GM12878 (cell line): ENCODE measurements around the gene NCMAP. TPM values are rescaled to one million over a fixed set of nuclear protein-coding genes. Genes with fewer than 3 reads are reported as not detected.
"Not testable (repeated sequence)": the region's sequence is repeated elsewhere in the genome, so short reads cannot be mapped to it uniquely, and the experiment has no call there.

ENCODE experiments used
- ATAC-seq: fragments of 200-7000 bp; cut with Tn5 transposase; 3 replicates; pipeline ENCODE4 v1.9.1; 2020; ENCODE audit warnings: mild to moderate bottlenecking, moderate library complexity
- BruUV-seq: library from RNA; stranded (reverse); fragments of 400-500 nt; replicated peaks from 2 replicates; lab custom pipeline; 2021; lab: Mats Ljungman, UMichigan
- CTCF ChIA-PET: fragments of 300-600 bp; sonication (Branson Sonifier 250); formaldehyde crosslinking; extraction: SDS; loops from one replicate; lab custom pipeline; 2021; ENCODE audit warnings: inconsistent platforms; lab: Yijun Ruan, JAX
- POLR2A ChIA-PET: fragments of 350-600 bp; formaldehyde crosslinking; extraction: SDS; loops from one replicate; lab custom pipeline; 2021; ENCODE audit warnings: inconsistent platforms; lab: Charles Lee
- RAD21 ChIA-PET: fragments of 300-600 bp; sonication (Branson Sonifier 250); formaldehyde crosslinking; loops from one replicate; lab custom pipeline; 2023; ENCODE audit warnings: antibody characterized with exemption; ENCODE audit not compliant: unreplicated experiment; lab: Charles Lee
- SMC1A ChIA-PET: fragments of 300-600 bp; sonication (Branson Sonifier 250); formaldehyde crosslinking; loops from one replicate; lab custom pipeline; 2023; ENCODE audit not compliant: unreplicated experiment, uncharacterized antibody; lab: Charles Lee
- DNase-seq: peaks from one replicate; pipeline ENCODE4 v3.0.0-alpha.2; 2011; ENCODE audit warnings: low read depth, low spot score
- FAIRE-seq: peaks from 3 replicates; lab custom pipeline; 2011; peaks lifted over from hg19 to GRCh38; lab: Jason Lieb, UNC
- H2AFZ ChIP-seq: 2 replicates; pipeline ENCODE4 v1.6.0; 2011; ENCODE audit warnings: low read depth, low read length, control low read depth; ENCODE audit not compliant: control insufficient read depth
- H3K27ac ChIP-seq: 2 replicates; pipeline ENCODE4 v1.5.1; 2011; ENCODE audit warnings: control low read depth; ENCODE audit not compliant: control insufficient read depth, insufficient read depth
- H3K27me3 ChIP-seq, 2 experiments: replicated peaks in 1 of 2; 2 replicates each; pipeline versions ENCODE4 v1.6.0 to v1.6.1; 2011; ENCODE audit warnings: low read length in 1 of 2; ENCODE audit not compliant: control insufficient read depth in 2 of 2, insufficient read depth in 2 of 2
- H3K36me3 ChIP-seq, 2 experiments: 2 replicates each; pipeline ENCODE4 v1.5.1; 2011; ENCODE audit warnings: low read length in 1 of 2; ENCODE audit not compliant: control insufficient read depth in 2 of 2, insufficient read depth in 2 of 2
- H3K4me1 ChIP-seq: 2 replicates; pipeline ENCODE4 v1.6.1; 2011; ENCODE audit warnings: mild to moderate bottlenecking, low read length, moderate library complexity, mixed read lengths; ENCODE audit not compliant: control insufficient read depth, insufficient read depth
- H3K4me2 ChIP-seq: 2 replicates; pipeline ENCODE4 v1.6.0; 2011; ENCODE audit warnings: control low read depth; ENCODE audit not compliant: control insufficient read depth, insufficient read depth
- H3K4me3 ChIP-seq: fragments of 200-600 bp; sonication (generic); 2 replicates; pipeline ENCODE4 v1.5.1; 2016
- H3K79me2 ChIP-seq: 2 replicates; pipeline ENCODE4 v1.6.0; 2011; ENCODE audit warnings: low read length; ENCODE audit not compliant: control insufficient read depth, insufficient read depth
- H3K9ac ChIP-seq: 2 replicates; pipeline ENCODE4 v1.8.0; 2011; ENCODE audit warnings: low read length, control low read depth, mixed read lengths; ENCODE audit not compliant: control insufficient read depth, insufficient read depth
- H3K9me3 ChIP-seq: replicated peaks from 3 replicates; pipeline ENCODE4 v1.5.1; 2011; ENCODE audit warnings: mild to moderate bottlenecking, low read length; ENCODE audit not compliant: control insufficient read depth, insufficient read depth
- H4K20me1 ChIP-seq: 2 replicates; pipeline ENCODE4 v1.6.0; 2011; ENCODE audit not compliant: control insufficient read depth, insufficient read depth
- FOXM1 ChIP-seq: IDR thresholded peaks from 2 replicates; pipeline ENCODE4 v1.6.1; 2012; ENCODE audit warnings: low read depth, mild to moderate bottlenecking, inconsistent platforms, low read length, moderate library complexity
- WGBS: methylation state at CpG from one replicate; pipeline ENCODE4 v1.1.6; 2016; ENCODE audit warnings: low lambda C conversion rate; ENCODE audit not compliant: insufficient replicate concordance, insufficient coverage; ENCODE audit errors: missing lambda C conversion rate; 5-methylcytosine and 5-hydroxymethylcytosine counted together
- in situ Hi-C: fragments of 300-500 bp; cut with MboI; formaldehyde crosslinking; loops from 9 replicates; pipeline ENCODE4 v1.14.3; 2018; ENCODE audit warnings: mixed read lengths
- intact Hi-C: fragments of 100-400 bp; cut with micrococcal nuclease; formaldehyde crosslinking; loops from one replicate; pipeline ENCODE4 v1.14.2; 2022; ENCODE audit not compliant: unreplicated experiment
- polyA plus RNA-seq, 11 experiments: library from polyadenylated mRNA; depleted of rRNA in 4 of 11; unstranded in 6 of 11; stranded (reverse) in 5 of 11; fragments of >200 nt; fragmentation: Nextera tagmentation in 4 of 11; fragmentation: Illumina TruSeq in 1 of 11; extraction: Ambion mirVana in 4 of 11; extraction: Trizol in 1 of 11; gene quantifications; 1 replicate in 1 of 11; 2 replicates in 10 of 11; pipeline versions ENCODE4 v1.2.1 to v1.2.3, GENCODE V29; 2011 to 2016; ENCODE audit warnings: inconsistent platforms in 2 of 11, missing spikeins in 2 of 11, low read depth in 1 of 11
- total RNA-seq, 4 experiments: library from RNA; depleted of rRNA in 3 of 4; stranded (reverse); fragments of >200 nt in 3 of 4; fragmentation: Illumina TruSeq in 1 of 4; extraction: Trizol in 1 of 4; gene quantifications; 2 replicates each; pipeline versions ENCODE4 v1.2.1 to v1.2.3, GENCODE V29; 2013 to 2021
- TF ChIP-seq, protein P1 (sequence below): fragments of 450-650 bp; formaldehyde crosslinking; IDR thresholded peaks from 2 replicates; pipeline ENCODE4 v1.4.0; 2020; ENCODE audit warnings: mild to moderate bottlenecking, moderate library complexity
- TF ChIP-seq, protein P2 (sequence below): IDR thresholded peaks from 2 replicates; pipeline ENCODE4 v1.6.1; 2011; ENCODE audit warnings: borderline replicate concordance, low read depth, mild to moderate bottlenecking, moderate library complexity, low read length; ENCODE audit not compliant: insufficient read depth, poor library complexity, severe bottlenecking

Gene NCMAP
- total and polyA plus RNA-seq, 10 of the 15 experiments (the other 5 are each of a cell fraction or from before 2014, with no cell fraction given) = not detected

DNA sequence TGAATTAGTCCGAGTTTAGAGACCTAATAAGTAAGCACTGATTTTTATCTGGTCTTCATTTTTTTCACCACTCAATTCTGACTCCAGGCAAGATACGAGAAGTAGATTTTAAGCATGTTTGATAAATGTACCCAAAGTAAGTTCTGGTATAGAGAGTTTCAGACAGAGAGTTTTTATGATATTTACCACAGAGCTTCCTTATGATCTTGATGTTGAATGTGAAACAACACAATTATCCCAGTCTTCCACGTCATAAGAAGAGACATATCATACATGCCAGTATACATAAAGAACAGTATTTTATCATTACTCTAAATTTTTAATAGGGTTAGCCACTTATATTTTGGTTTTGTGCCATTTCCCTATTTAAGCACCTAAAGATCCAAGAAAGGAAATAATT, 7.8 kb upstream of the NCMAP start (continued):
- TF ChIP-seq, protein P1, sequence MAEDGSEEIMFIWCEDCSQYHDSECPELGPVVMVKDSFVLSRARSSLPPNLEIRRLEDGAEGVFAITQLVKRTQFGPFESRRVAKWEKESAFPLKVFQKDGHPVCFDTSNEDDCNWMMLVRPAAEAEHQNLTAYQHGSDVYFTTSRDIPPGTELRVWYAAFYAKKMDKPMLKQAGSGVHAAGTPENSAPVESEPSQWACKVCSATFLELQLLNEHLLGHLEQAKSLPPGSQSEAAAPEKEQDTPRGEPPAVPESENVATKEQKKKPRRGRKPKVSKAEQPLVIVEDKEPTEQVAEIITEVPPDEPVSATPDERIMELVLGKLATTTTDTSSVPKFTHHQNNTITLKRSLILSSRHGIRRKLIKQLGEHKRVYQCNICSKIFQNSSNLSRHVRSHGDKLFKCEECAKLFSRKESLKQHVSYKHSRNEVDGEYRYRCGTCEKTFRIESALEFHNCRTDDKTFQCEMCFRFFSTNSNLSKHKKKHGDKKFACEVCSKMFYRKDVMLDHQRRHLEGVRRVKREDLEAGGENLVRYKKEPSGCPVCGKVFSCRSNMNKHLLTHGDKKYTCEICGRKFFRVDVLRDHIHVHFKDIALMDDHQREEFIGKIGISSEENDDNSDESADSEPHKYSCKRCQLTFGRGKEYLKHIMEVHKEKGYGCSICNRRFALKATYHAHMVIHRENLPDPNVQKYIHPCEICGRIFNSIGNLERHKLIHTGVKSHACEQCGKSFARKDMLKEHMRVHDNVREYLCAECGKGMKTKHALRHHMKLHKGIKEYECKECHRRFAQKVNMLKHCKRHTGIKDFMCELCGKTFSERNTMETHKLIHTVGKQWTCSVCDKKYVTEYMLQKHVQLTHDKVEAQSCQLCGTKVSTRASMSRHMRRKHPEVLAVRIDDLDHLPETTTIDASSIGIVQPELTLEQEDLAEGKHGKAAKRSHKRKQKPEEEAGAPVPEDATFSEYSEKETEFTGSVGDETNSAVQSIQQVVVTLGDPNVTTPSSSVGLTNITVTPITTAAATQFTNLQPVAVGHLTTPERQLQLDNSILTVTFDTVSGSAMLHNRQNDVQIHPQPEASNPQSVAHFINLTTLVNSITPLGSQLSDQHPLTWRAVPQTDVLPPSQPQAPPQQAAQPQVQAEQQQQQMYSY (CRISPR knock-in tag) = no peak
- no peak for TF ChIP-seq FOXM1
- TF ChIP-seq, protein P2, sequence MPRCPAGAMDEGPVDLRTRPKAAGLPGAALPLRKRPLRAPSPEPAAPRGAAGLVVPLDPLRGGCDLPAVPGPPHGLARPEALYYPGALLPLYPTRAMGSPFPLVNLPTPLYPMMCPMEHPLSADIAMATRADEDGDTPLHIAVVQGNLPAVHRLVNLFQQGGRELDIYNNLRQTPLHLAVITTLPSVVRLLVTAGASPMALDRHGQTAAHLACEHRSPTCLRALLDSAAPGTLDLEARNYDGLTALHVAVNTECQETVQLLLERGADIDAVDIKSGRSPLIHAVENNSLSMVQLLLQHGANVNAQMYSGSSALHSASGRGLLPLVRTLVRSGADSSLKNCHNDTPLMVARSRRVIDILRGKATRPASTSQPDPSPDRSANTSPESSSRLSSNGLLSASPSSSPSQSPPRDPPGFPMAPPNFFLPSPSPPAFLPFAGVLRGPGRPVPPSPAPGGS = no peak

DNA sequence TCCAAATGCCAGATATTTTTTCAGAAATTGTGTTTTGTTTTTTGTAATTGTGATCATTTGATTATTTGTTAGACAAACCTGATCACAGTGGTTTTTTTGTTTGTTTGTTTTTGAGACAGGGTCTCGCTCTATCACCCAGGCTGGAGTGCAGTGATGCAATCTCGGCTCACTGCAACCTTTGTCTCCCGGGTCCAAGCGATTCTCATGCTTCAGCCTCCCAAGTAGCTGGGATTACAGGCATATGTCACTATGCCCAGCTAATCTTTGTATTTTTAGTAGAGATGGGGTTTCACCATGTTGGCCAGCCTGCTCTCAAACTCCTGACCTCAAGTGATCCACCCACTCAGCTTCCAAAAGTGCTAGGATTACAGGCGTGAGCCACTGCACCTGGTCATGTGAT, 6.7 kb upstream of the NCMAP start:
- H3K4me3 ChIP-seq, H3K36me3 ChIP-seq, H3K9ac ChIP-seq, H3K4me1 ChIP-seq, H3K79me2 ChIP-seq, H2AFZ ChIP-seq, SMC1A ChIA-PET, H3K27ac ChIP-seq, FAIRE-seq, H3K4me2 ChIP-seq, in situ Hi-C loops, BruUV-seq, H3K27me3 ChIP-seq, ATAC-seq, CTCF ChIA-PET, intact Hi-C loops, DNase-seq, H3K9me3 ChIP-seq, POLR2A ChIA-PET, H4K20me1 ChIP-seq: not testable (repeated sequence)
- 14% methylated on average over 5 of the region's 5 CpGs for WGBS
- RAD21 ChIA-PET = interaction anchor here (0.7 kb wide), 1 partner anchor 149 kb away, joined by 3 read pairs; no protein-coding TSS in a partner anchor
